Endothelial cell (in vitro differentiated cells): ENCODE data around the gene RAB12. TPM values are rescaled to one million over a fixed set of nuclear protein-coding genes. Genes with fewer than 3 reads are reported as not detected.

Source experiments
- DNase-seq: peaks from one replicate; pipeline ENCODE4 v3.0.0; 2021; ENCODE audit warnings: low spot score
- H3K27ac Mint-ChIP-seq: one replicate; pipeline ENCODE4 v1.8.0; 2021; ENCODE audit warnings: mixed read lengths, inconsistent platforms; ENCODE audit not compliant: unreplicated experiment
- H3K27me3 Mint-ChIP-seq: one replicate; pipeline ENCODE4 v1.8.0; 2021; ENCODE audit warnings: mild to moderate bottlenecking, moderate library complexity, mixed read lengths, inconsistent platforms; ENCODE audit not compliant: unreplicated experiment
- H3K36me3 Mint-ChIP-seq: one replicate; pipeline ENCODE4 v1.8.0; 2021; ENCODE audit warnings: mild to moderate bottlenecking, low read depth, mixed read lengths, inconsistent platforms; ENCODE audit not compliant: unreplicated experiment
- H3K4me1 Mint-ChIP-seq: one replicate; pipeline ENCODE4 v1.8.0; 2021; ENCODE audit warnings: mild to moderate bottlenecking, mixed read lengths, inconsistent platforms; ENCODE audit not compliant: unreplicated experiment
- H3K4me3 Mint-ChIP-seq: one replicate; pipeline ENCODE4 v1.8.0; 2021; ENCODE audit warnings: mild to moderate bottlenecking, mixed read lengths, inconsistent platforms; ENCODE audit not compliant: unreplicated experiment
- H3K9me3 Mint-ChIP-seq: one replicate; pipeline ENCODE4 v1.8.0; 2021; ENCODE audit warnings: mixed read lengths, inconsistent platforms; ENCODE audit not compliant: unreplicated experiment
- total RNA-seq: library from RNA; stranded (reverse); fragmentation: NEBNext Ultra II Directional; extraction: Animal tissue kit (Norgen Biotek cat#: 25700); gene quantifications from one replicate; pipeline ENCODE4 v1.2.1, GENCODE V29; 2021; ENCODE audit not compliant: unreplicated experiment
- TF ChIP-seq, protein P1 (sequence below): fragments of 200-600 bp; sonication (generic); IDR thresholded peaks from one replicate; pipeline ENCODE4 v1.5.0; 2021; ENCODE audit warnings: antibody characterized with exemption; ENCODE audit not compliant: unreplicated experiment

RAB12 gene
- total RNA-seq, 1 donor from 2014 or later = 35.3 TPM

- peak overlapping the region; percentile 16 for H3K27ac Mint-ChIP-seq
- DNase-seq = no peak
- H3K9me3 Mint-ChIP-seq = no peaks in the 10 kb centered on the region
- H3K4me3 Mint-ChIP-seq = no peak overlapping the region
- no peaks in the 10 kb centered on the region for H3K4me1 Mint-ChIP-seq
- TF ChIP-seq, protein P1, sequence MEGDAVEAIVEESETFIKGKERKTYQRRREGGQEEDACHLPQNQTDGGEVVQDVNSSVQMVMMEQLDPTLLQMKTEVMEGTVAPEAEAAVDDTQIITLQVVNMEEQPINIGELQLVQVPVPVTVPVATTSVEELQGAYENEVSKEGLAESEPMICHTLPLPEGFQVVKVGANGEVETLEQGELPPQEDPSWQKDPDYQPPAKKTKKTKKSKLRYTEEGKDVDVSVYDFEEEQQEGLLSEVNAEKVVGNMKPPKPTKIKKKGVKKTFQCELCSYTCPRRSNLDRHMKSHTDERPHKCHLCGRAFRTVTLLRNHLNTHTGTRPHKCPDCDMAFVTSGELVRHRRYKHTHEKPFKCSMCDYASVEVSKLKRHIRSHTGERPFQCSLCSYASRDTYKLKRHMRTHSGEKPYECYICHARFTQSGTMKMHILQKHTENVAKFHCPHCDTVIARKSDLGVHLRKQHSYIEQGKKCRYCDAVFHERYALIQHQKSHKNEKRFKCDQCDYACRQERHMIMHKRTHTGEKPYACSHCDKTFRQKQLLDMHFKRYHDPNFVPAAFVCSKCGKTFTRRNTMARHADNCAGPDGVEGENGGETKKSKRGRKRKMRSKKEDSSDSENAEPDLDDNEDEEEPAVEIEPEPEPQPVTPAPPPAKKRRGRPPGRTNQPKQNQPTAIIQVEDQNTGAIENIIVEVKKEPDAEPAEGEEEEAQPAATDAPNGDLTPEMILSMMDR = no peak
- no peaks in the 10 kb centered on the region for H3K36me3 Mint-ChIP-seq
- H3K27me3 Mint-ChIP-seq = no peaks in the 10 kb centered on the region
Observed at GRCh38 chr18:8601277-8602032, 7.8 kb upstream of the RAB12 start.

- Mint-ChIP-seq H3K36me3 (no peaks in the 10 kb centered on the region), H3K9me3 (no peaks in the 10 kb centered on the region), H3K27me3 (no peaks in the 10 kb centered on the region), H3K27ac (peak overlapping the region; percentile 16), H3K4me3 (no peak overlapping the region), H3K4me1 (no peaks in the 10 kb centered on the region)
- DNase-seq = no peak
- TF ChIP-seq, protein P1 = no peak
Observed at GRCh38 chr18:8602040-8602439, 7.2 kb upstream of the RAB12 start.

GRCh38 chr18:8602557-8602956 lies 6.7 kb upstream of the RAB12 start:
- no peak for DNase-seq
- TF ChIP-seq, protein P1 = no peak
- H3K4me3 Mint-ChIP-seq = no peak overlapping the region
- no peaks in the 10 kb centered on the region for H3K36me3 Mint-ChIP-seq
- no peaks in the 10 kb centered on the region for H3K4me1 Mint-ChIP-seq
- no peaks in the 10 kb centered on the region for H3K9me3 Mint-ChIP-seq
- no peak overlapping the region for H3K27ac Mint-ChIP-seq
- no peaks in the 10 kb centered on the region for H3K27me3 Mint-ChIP-seq

- Mint-ChIP-seq H3K27ac (no peak overlapping the region), H3K9me3 (no peaks in the 10 kb centered on the region), H3K27me3 (peaks cover 6% of the 10 kb centered on the region), H3K4me3 (no peak overlapping the region), H3K4me1 (peaks cover 5% of the 10 kb centered on the region), H3K36me3 (peaks cover 5% of the 10 kb centered on the region)
- DNase-seq = no peak
- TF ChIP-seq, protein P1 = no peak
Observed at GRCh38 chr18:8603663-8604520, 5.3 kb upstream of the RAB12 start.

- no peak overlapping the region for H3K27ac Mint-ChIP-seq
- H3K4me3 Mint-ChIP-seq = no peak overlapping the region
- H3K4me1 Mint-ChIP-seq = peaks cover 14% of the 10 kb centered on the region
- DNase-seq = no peak
- no peaks in the 10 kb centered on the region for H3K9me3 Mint-ChIP-seq
- H3K27me3 Mint-ChIP-seq = peaks cover 8% of the 10 kb centered on the region
- TF ChIP-seq, protein P1 = no peak
- H3K36me3 Mint-ChIP-seq = peaks cover 5% of the 10 kb centered on the region
Observed at GRCh38 chr18:8605974-8606373, 3.3 kb upstream of the RAB12 start.
